ENCODE measurements around the gene PPARGC1A.

GRCh38 chr4:23844961-23845360 is 44.9 kb downstream of the PPARGC1A start:
- no peak for TF ChIP-seq CTCF (IDR thresholded peaks at IDR 0.05; ENCODE audit: poor library complexity)
- no peak for TF ChIP-seq EZH2phosphoT487 (IDR thresholded peaks at IDR 0.05; ENCODE audit: low read depth, severe bottlenecking, unreplicated experiment)
- TF ChIP-seq EZH2 (IDR thresholded peaks at IDR 0.05; ENCODE audit: borderline replicate concordance): no peak
